BJ (cell line): ENCODE results near the gene UST. TPM values are rescaled to one million over a fixed set of nuclear protein-coding genes. Genes with fewer than 3 reads are reported as not detected.
"Not testable (repeated sequence)": the region's sequence is repeated elsewhere in the genome, so short reads cannot be mapped to it uniquely, and the experiment has no call there.

Source experiments
- CTCF ChIA-PET: fragments of 350-600 bp; formaldehyde crosslinking; extraction: SDS; loops from one replicate; lab custom pipeline; 2021; ENCODE audit warnings: antibody characterized with exemption, inconsistent platforms; lab: Yijun Ruan, JAX
- POLR2A ChIA-PET: fragments of 300-600 bp; sonication (Branson Sonifier 250); formaldehyde crosslinking; extraction: SDS; loops from one replicate; lab custom pipeline; 2021; ENCODE audit warnings: antibody characterized with exemption; lab: Charles Lee
- DNase-seq: peaks from one replicate; pipeline ENCODE4 v3.0.0-alpha.2; 2011; ENCODE audit warnings: low read depth
- H3K27me3 ChIP-seq: 2 replicates; pipeline ENCODE4 v1.6.0; 2011; ENCODE audit warnings: low read length; ENCODE audit not compliant: control insufficient read depth, insufficient read depth
- H3K36me3 ChIP-seq: 2 replicates; pipeline ENCODE4 v1.5.1; 2011; ENCODE audit warnings: low read length; ENCODE audit not compliant: control insufficient read depth, insufficient read depth
- H3K4me3 ChIP-seq: 2 replicates; pipeline ENCODE4 v1.5.1; 2011; ENCODE audit warnings: low read depth, mild to moderate bottlenecking, control low read depth, low read length
- CTCF ChIP-seq: IDR thresholded peaks from 2 replicates; pipeline ENCODE4 v1.5.1; 2011; ENCODE audit warnings: low read depth, mild to moderate bottlenecking, control low read depth, inconsistent platforms, low read length, moderate library complexity; ENCODE audit not compliant: insufficient read depth
- polyA plus RNA-seq: library from polyadenylated mRNA; depleted of rRNA; stranded (reverse); fragments of >200 nt; gene quantifications from 2 replicates; pipeline ENCODE4 v1.2.3, GENCODE V29; 2011

Gene UST
- polyA plus RNA-seq, 1 experiment, result 6.8 TPM

DNA sequence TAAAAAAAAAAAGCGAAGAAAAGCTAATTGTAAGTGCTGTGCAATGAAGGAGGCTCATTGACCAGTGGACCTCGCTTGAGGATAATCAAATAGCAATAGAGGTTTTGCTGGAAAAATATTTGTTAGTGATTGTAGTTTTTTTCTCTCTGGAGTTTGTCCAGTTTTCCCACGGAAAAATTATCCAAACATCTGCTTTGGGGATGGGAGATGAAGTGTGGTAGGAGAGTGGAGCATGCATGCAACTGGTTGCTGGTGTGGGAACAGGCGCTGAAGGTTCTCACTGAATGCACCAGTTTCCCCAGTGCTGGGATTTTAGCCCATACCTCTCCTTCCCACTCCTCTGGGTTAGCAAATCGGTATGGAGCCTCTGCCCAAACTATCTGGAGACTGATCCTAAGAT lies 288.9 kb downstream of the UST start:
- TF ChIP-seq CTCF, result no peak
- Histone ChIP-seq H3K4me3 (no peak overlapping the region), H3K36me3 (no peaks in the 10 kb centered on the region), H3K27me3 (no peaks in the 10 kb centered on the region)
- CTCF ChIA-PET, result interaction anchor here (0.9 to 2.1 kb wide), 5 partner anchors 9 to 481 kb away, joined by 3 to 6 read pairs (median 3); no protein-coding TSS in a partner anchor
- POLR2A ChIA-PET, result interaction anchor here (0.7 kb wide), 1 partner anchor 526 kb away, joined by 4 read pairs; no protein-coding TSS in a partner anchor
- DNase-seq, result no peak

GRCh38 chr6:149037051-149037671 lies 290.3 kb downstream of the UST start:
- POLR2A ChIA-PET, result no interaction called here

GRCh38 chr6:149039025-149039424 lies 292.2 kb downstream of the UST start:
- DNase-seq, POLR2A ChIA-PET, H3K4me3 ChIP-seq, H3K27me3 ChIP-seq, CTCF ChIA-PET, H3K36me3 ChIP-seq: not testable (repeated sequence)

More at GRCh38 chr6:149037051-149037671, 290.3 kb downstream of the UST start:
- CTCF ChIA-PET, result interaction anchor here (1.3 to 2.1 kb wide), 4 partner anchors 9 to 479 kb away, joined by 3 to 6 read pairs (median 4); no protein-coding TSS in a partner anchor
- no peaks in the 10 kb centered on the region for H3K36me3 ChIP-seq
- no peak overlapping the region for H3K4me3 ChIP-seq
- DNase-seq, result no peak
- no peaks in the 10 kb centered on the region for H3K27me3 ChIP-seq
- TF ChIP-seq CTCF, result no peak

DNA sequence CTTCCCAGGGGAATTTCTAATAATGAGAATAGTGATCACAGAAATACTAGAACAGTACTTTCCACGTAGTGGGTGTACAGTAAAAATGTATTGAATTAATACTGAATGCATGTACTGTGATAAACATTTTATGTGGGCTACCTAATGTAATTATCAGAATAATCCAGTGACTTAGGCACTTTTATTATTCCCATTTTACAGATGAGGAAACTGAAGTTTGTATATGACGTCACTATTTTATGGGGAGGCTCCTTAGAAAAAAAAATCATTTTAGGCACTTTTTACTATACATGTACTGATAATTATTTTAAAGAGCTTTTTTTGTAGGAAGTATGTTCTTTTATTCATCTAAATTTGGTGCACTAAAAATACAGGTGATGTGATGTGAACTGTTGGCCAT lies 295.1 kb downstream of the UST start:
- ChIA-PET CTCF (interaction anchor here (1.1 kb wide), 1 partner anchor 390 kb away, joined by 3 read pairs; no protein-coding TSS in a partner anchor), POLR2A (no interaction called here)
- TF ChIP-seq CTCF, result no peak
- Histone ChIP-seq H3K27me3 (no peaks in the 10 kb centered on the region), H3K36me3 (no peaks in the 10 kb centered on the region), H3K4me3 (no peak overlapping the region)
- DNase-seq, result no peak

- TF ChIP-seq CTCF, result peak; percentile 33; the same call in 1 of the 2 replicates
- POLR2A ChIA-PET, result no interaction called here
- no peak for DNase-seq
- H3K36me3 ChIP-seq, result no peaks in the 10 kb centered on the region
- H3K27me3 ChIP-seq, result no peaks in the 10 kb centered on the region
- H3K4me3 ChIP-seq, result no peak overlapping the region
- CTCF ChIA-PET, result interaction anchor here (1.4 to 1.6 kb wide), 2 partner anchors 9 to 388 kb away, joined by 3 to 4 read pairs; no protein-coding TSS in a partner anchor
Observed at GRCh38 chr6:149043476-149044130, 296.8 kb downstream of the UST start.
